Ectodermal cell (in vitro differentiated cells): ENCODE measurements around the gene PBX4.
A peak's percentile ranks its signal among the peaks of the same experiment; 100 is the strongest.

Source experiments
- H3K27ac ChIP-seq: 2 replicates; pipeline ENCODE4 v1.7.0; 2013; ENCODE audit warnings: mild to moderate bottlenecking, low read depth, low read length; ENCODE audit not compliant: insufficient read depth, poor library complexity, severe bottlenecking
- H3K27me3 ChIP-seq: 2 replicates; pipeline ENCODE4 v1.7.0; 2013; ENCODE audit warnings: mild to moderate bottlenecking, low read length; ENCODE audit not compliant: insufficient read depth, control insufficient read depth, poor library complexity, severe bottlenecking
- H3K36me3 ChIP-seq: one replicate; pipeline ENCODE4 v1.7.0; 2013; ENCODE audit warnings: low read length; ENCODE audit not compliant: control insufficient read depth, insufficient read depth
- H3K4me1 ChIP-seq: one replicate; pipeline ENCODE4 v1.7.0; 2013; ENCODE audit warnings: low read length; ENCODE audit not compliant: control insufficient read depth, insufficient read depth
- H3K4me3 ChIP-seq: 2 replicates; pipeline ENCODE4 v1.7.0; 2013; ENCODE audit warnings: low read depth, low read length, control low read depth; ENCODE audit not compliant: insufficient read depth
- H3K9me3 ChIP-seq: 2 replicates; pipeline ENCODE4 v1.7.0; 2013; ENCODE audit warnings: mild to moderate bottlenecking, low read length, moderate library complexity; ENCODE audit not compliant: control insufficient read depth
- WGBS, 2 experiments: methylation state at CpG; one replicate each; pipeline ENCODE4 v1.1.7; 2013; ENCODE audit warnings: missing lambda C conversion rate in 2 of 2; 5-methylcytosine and 5-hydroxymethylcytosine counted together

The PBX4 gene

GRCh38 chr19:19514881-19515641, 103.4 kb downstream of the PBX4 start, which contains the start of gene TSSK6:
Gene TSSK6 (minus strand): TSS chr19:19515548. CDS start chr19:19515427, 121 bp downstream.
- Histone ChIP-seq H3K27me3 (no peaks in the 10 kb centered on the region), H3K4me1 (peaks cover 3% of the 10 kb centered on the region), H3K36me3 (no peaks in the 10 kb centered on the region), H3K27ac (no peak within 1 kb of the TSS), H3K4me3 (peak within 1 kb of the TSS; percentile 91), H3K9me3 (no peaks in the 10 kb centered on the region)
- WGBS, 2 experiments: 96% methylated on average over 74 of the region's 74 CpGs

DNA sequence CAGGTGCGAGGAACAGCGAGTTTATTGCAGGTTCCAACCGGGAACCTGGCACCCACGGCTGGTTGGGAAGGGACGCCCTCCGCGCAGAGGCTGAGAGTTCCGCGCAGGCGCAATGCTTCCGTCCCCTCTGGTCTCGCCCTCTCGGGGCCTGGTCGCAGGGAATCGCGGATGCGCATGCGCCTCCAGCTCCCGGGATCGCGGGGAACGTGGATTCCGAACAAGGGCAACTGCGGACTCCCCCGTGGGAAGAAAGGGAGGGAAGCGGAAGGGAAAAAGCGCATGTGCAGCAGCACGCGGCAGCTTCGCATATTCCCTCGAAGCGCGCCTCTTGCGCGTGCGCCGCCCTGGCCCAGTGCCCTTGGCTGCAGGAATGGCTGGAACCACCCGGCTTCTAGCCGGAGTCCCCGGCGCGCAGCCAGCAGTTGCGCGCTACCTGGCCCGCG, 104.3 kb downstream of the PBX4 start:
- 96 to 97% methylated on average over 46 of the region's 46 CpGs for WGBS, 2 experiments
- no peak overlapping the region for H3K4me3 ChIP-seq
- no peaks in the 10 kb centered on the region for H3K36me3 ChIP-seq
- H3K27ac ChIP-seq: no peak overlapping the region
- H3K9me3 ChIP-seq: no peaks in the 10 kb centered on the region
- H3K4me1 ChIP-seq: peaks cover 3% of the 10 kb centered on the region
- H3K27me3 ChIP-seq: no peaks in the 10 kb centered on the region

DNA sequence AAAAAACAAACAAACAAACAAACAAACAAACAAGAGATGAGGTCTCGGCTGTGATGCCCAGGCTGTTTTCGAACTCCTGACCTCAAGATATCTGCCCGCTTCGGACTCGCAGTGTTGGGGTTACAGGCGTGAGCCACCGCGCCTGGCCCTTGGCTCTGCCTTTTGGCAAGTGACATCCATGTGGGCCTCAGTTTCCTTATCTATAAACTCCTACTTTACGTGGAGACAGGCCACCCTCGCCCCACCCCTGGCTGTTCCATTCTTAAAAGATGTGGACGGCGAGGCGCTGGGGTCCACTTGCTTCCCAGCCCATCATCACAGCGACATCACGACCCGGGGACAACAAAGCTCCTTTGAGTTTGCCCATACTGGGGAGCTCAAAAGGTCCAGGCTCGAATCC, 104.8 kb downstream of the PBX4 start:
- peaks cover 3% of the 10 kb centered on the region for H3K4me1 ChIP-seq
- WGBS, 2 experiments: 95 to 97% methylated on average over 17 of the region's 17 CpGs
- H3K27me3 ChIP-seq: no peaks in the 10 kb centered on the region
- H3K27ac ChIP-seq: no peak overlapping the region
- H3K4me3 ChIP-seq: no peak overlapping the region
- no peaks in the 10 kb centered on the region for H3K36me3 ChIP-seq
- H3K9me3 ChIP-seq: no peaks in the 10 kb centered on the region
